Small intestine (tissue), 16 donors: ENCODE data around the gene SAMD4B. TPM values are rescaled to one million over a fixed set of nuclear protein-coding genes. Genes with fewer than 3 reads are reported as not detected.

ENCODE experiments used
- DNase-seq, 2 donors: peaks; one replicate each; pipeline versions ENCODE4 v3.0.0 to v3.0.0-alpha.2; 2013
- FAIRE-seq: peaks from 2 replicates; lab custom pipeline; 2012; peaks lifted over from hg19 to GRCh38; lab: Jason Lieb, UNC
- H3K27ac ChIP-seq, 3 donors: one replicate each; pipeline ENCODE4 v1.5.1; 2013; ENCODE audit warnings: low read length in 2 of 3, mild to moderate bottlenecking in 2 of 3, control low read depth in 1 of 3, inconsistent platforms in 1 of 3, low read depth in 1 of 3, moderate library complexity in 1 of 3
- H3K27me3 ChIP-seq, 3 donors: one replicate each; pipeline ENCODE4 v1.6.1; 2013; ENCODE audit warnings: low read length in 3 of 3, inconsistent platforms in 1 of 3; ENCODE audit not compliant: control insufficient read depth in 3 of 3, insufficient read depth in 3 of 3
- H3K36me3 ChIP-seq, 3 donors: one replicate each; pipeline ENCODE4 v1.6.1; 2013; ENCODE audit warnings: low read length in 3 of 3, inconsistent platforms in 1 of 3, low read depth in 1 of 3, mild to moderate bottlenecking in 1 of 3, moderate library complexity in 1 of 3; ENCODE audit not compliant: control insufficient read depth in 3 of 3, insufficient read depth in 2 of 3
- H3K4me1 ChIP-seq, 3 donors: one replicate each; pipeline ENCODE4 v1.6.1; 2013; ENCODE audit warnings: low read length in 2 of 3, inconsistent platforms in 1 of 3, low read depth in 1 of 3, mild to moderate bottlenecking in 1 of 3, moderate library complexity in 1 of 3; ENCODE audit not compliant: control insufficient read depth in 3 of 3, insufficient read depth in 2 of 3
- H3K4me3 ChIP-seq, 3 donors: one replicate each; pipeline ENCODE4 v1.5.1; 2013; ENCODE audit warnings: low read length in 3 of 3, control low read depth in 1 of 3, inconsistent platforms in 1 of 3, low read depth in 1 of 3, mild to moderate bottlenecking in 1 of 3, moderate library complexity in 1 of 3
- H3K9me3 ChIP-seq, 2 donors: one replicate each; pipeline ENCODE4 v1.6.1; 2013; ENCODE audit warnings: low read depth in 1 of 2, low read length in 1 of 2; ENCODE audit not compliant: control insufficient read depth in 2 of 2, insufficient read depth in 1 of 2
- WGBS, 3 donors: extraction: QIAGEN DNeasy Blood & Tissue Kit; methylation state at CpG; one replicate each; pipeline ENCODE4 v1.1.7; 2013; 5-methylcytosine and 5-hydroxymethylcytosine counted together
- long read RNA-seq, 10 donors: transcript quantifications; one replicate each; lab custom pipeline, GENCODE V29; 2026
- polyA plus RNA-seq, 4 donors: library from polyadenylated mRNA; stranded (reverse) in 3 of 4; unstranded in 1 of 4; fragments of 200-250 nt in 3 of 4; fragments of 120-200 nt in 1 of 4; gene quantifications; one replicate each; pipeline versions ENCODE4 v1.2.1 to v1.2.3, GENCODE V29; 2013
- donor health status: healthy with polysubstance abuse.
- donor health status: control.
- donor health status: control.
- donor health status: Bipolar disorder and iron deficiency.
- donor health status: healthy.

The SAMD4B gene
- 10 to 100 TPM; 37.8 to 94.4 (median 56.8) TPM for polyA plus RNA-seq
- long read RNA-seq, donor 1, transcript SAMD4B-204 (1 exons, 578 nt) = major isoform, 19 of 8,552 reads
- long read RNA-seq, donor 1, partial matches to known transcripts = 1,805 of 8,552 reads
- long read RNA-seq, donor 1, other reads (novel, unspliced or antisense) = 6,721 of 8,552 reads
- long read RNA-seq, donor 2, transcript SAMD4B-204 (1 exons, 578 nt) = major isoform, 7 of 16 reads
- long read RNA-seq, donor 2, partial matches to known transcripts = 0 of 16 reads
- long read RNA-seq, donor 2, other reads (novel, unspliced or antisense) = 5 of 16 reads
- long read RNA-seq, donor 3, transcript SAMD4B-211 (1 exons, 2,690 nt) = minor isoform, 5 of 48 reads
- long read RNA-seq, donor 3, transcript SAMD4B-204 (1 exons, 578 nt) = major isoform, 21 of 48 reads
- long read RNA-seq, donor 3, partial matches to known transcripts = 9 of 48 reads
- long read RNA-seq, donor 3, other reads (novel, unspliced or antisense) = 7 of 48 reads
- long read RNA-seq, donor 4, partial matches to known transcripts = 0 of 2 reads
- long read RNA-seq, donor 4, other reads (novel, unspliced or antisense) = 0 of 2 reads
- long read RNA-seq, donor 5, partial matches to known transcripts = 6 of 11 reads
- long read RNA-seq, donor 5, other reads (novel, unspliced or antisense) = 0 of 11 reads
- long read RNA-seq, donor 6, transcript SAMD4B-204 (1 exons, 578 nt) = major isoform, 8 of 12 reads
- long read RNA-seq, donor 6, partial matches to known transcripts = 0 of 12 reads
- long read RNA-seq, donor 6, other reads (novel, unspliced or antisense) = 0 of 12 reads
- long read RNA-seq, donor 7, transcript SAMD4B-204 (1 exons, 578 nt) = major isoform, 28 of 52 reads
- long read RNA-seq, donor 7, partial matches to known transcripts = 15 of 52 reads
- long read RNA-seq, donor 7, other reads (novel, unspliced or antisense) = 0 of 52 reads
- long read RNA-seq, donor 8, partial matches to known transcripts = 0 of 2 reads
- long read RNA-seq, donor 8, other reads (novel, unspliced or antisense) = 0 of 2 reads
- long read RNA-seq, donor 9, partial matches to known transcripts = 0 of 3 reads
- long read RNA-seq, donor 9, other reads (novel, unspliced or antisense) = 0 of 3 reads
- long read RNA-seq, donor 10, transcript SAMD4B-204 (1 exons, 578 nt) = major isoform, 17 of 28 reads
- long read RNA-seq, donor 10, transcript SAMD4B-211 (1 exons, 2,690 nt) = minor isoform, 8 of 28 reads
- long read RNA-seq, donor 10, partial matches to known transcripts = 0 of 28 reads
- long read RNA-seq, donor 10, other reads (novel, unspliced or antisense) = 0 of 28 reads

- Histone ChIP-seq H3K9me3 (no peaks in the 10 kb centered on the region), H3K4me3 (peak within 1 kb of the TSS; percentile 87 to 99 (median 93)), H3K27me3 (no peaks in the 10 kb centered on the region), H3K4me1 (peaks cover 6 to 21% (median 8%) of the 10 kb centered on the region in 3 donors), H3K27ac (peak within 1 kb of the TSS; percentile 66 to 84 (median 69)), H3K36me3 (peaks cover 0 to 4% (median 0%) of the 10 kb centered on the region in 3 donors)
- DNase-seq (peak; percentile 98 to 99), FAIRE-seq (no peak)
- 0 to 1% (median 1%) methylated on average over 28 to 105 of the region's 105 CpGs for WGBS, 3 donors
Measured at GRCh38 chr19:39341719-39342604, at the start of gene SAMD4B. SAMD4B (plus strand) TSS chr19:39342421; CDS start chr19:39356894, 14,473 bp downstream.

- Histone ChIP-seq H3K27me3 (peaks cover 0 to 19% (median 2%) of the 10 kb centered on the region in 3 donors), H3K4me3 (no peak overlapping the region), H3K9me3 (no peaks in the 10 kb centered on the region), H3K36me3 (no peaks in the 10 kb centered on the region), H3K27ac (no peak overlapping the region), H3K4me1 (no peaks in the 10 kb centered on the region)
- FAIRE-seq (no peak), DNase-seq (no peak)
- WGBS, 3 donors = 71 to 85% (median 80%) methylated on average over 4 of the region's 4 CpGs
Measured at GRCh38 chr19:39293394-39293793, 48.8 kb upstream of the SAMD4B start.

- no peaks in the 10 kb centered on the region for H3K4me1 ChIP-seq
- DNase-seq (peak; percentile 52 to 63), FAIRE-seq (no peak)
- no peaks in the 10 kb centered on the region for H3K36me3 ChIP-seq
- no peaks in the 10 kb centered on the region for H3K9me3 ChIP-seq
- WGBS, 3 donors = 68 to 78% (median 74%) methylated on average over 11 of the region's 11 CpGs
- H3K27me3 ChIP-seq = peaks cover 0 to 10% (median 2%) of the 10 kb centered on the region in 3 donors
- no peak within 1 kb of the TSS for H3K27ac ChIP-seq
- H3K4me3 ChIP-seq = no peak within 1 kb of the TSS
Measured at GRCh38 chr19:39296055-39296645, 46.1 kb upstream of the SAMD4B start, which contains the start of gene IFNL1. IFNL1 (plus strand) TSS chr19:39296407; CDS start chr19:39296422, 15 bp downstream.

GRCh38 chr19:39296906-39297305 is 45.3 kb upstream of the SAMD4B start:
- Histone ChIP-seq H3K4me1 (no peaks in the 10 kb centered on the region), H3K27ac (no peak overlapping the region), H3K27me3 (peaks cover 0 to 8% (median 2%) of the 10 kb centered on the region in 3 donors), H3K4me3 (no peak overlapping the region), H3K36me3 (no peaks in the 10 kb centered on the region), H3K9me3 (no peaks in the 10 kb centered on the region)
- WGBS, 3 donors = 81 to 93% (median 88%) methylated on average over 4 of the region's 4 CpGs
- DNase-seq (no peak), FAIRE-seq (no peak)

GRCh38 chr19:39297931-39298634 is 44.1 kb upstream of the SAMD4B start:
- H3K36me3 ChIP-seq = no peaks in the 10 kb centered on the region
- WGBS, 3 donors = 58 to 78% (median 68%) methylated on average over 16 to 17 of the region's 17 CpGs
- H3K27ac ChIP-seq = no peak overlapping the region
- peaks cover 0 to 6% (median 2%) of the 10 kb centered on the region in 3 donors for H3K27me3 ChIP-seq
- DNase-seq = peak in 1 of 2 donors; percentile 50
- H3K4me3 ChIP-seq = no peak overlapping the region
- FAIRE-seq = no peak
- no peaks in the 10 kb centered on the region for H3K4me1 ChIP-seq
- no peaks in the 10 kb centered on the region for H3K9me3 ChIP-seq

GRCh38 chr19:39299404-39299803 is 42.8 kb upstream of the SAMD4B start:
- no peaks in the 10 kb centered on the region for H3K9me3 ChIP-seq
- no peaks in the 10 kb centered on the region for H3K36me3 ChIP-seq
- H3K4me1 ChIP-seq = peaks cover 0 to 3% (median 0%) of the 10 kb centered on the region in 3 donors
- peak in 1 of 2 donors; percentile 19 for DNase-seq
- peaks cover 0 to 9% (median 0%) of the 10 kb centered on the region in 3 donors for H3K27me3 ChIP-seq
- 70 to 86% (median 84%) methylated on average over 9 of the region's 9 CpGs for WGBS, 3 donors
- H3K27ac ChIP-seq = no peak overlapping the region
- no peak overlapping the region for H3K4me3 ChIP-seq
- no peak for FAIRE-seq
